T-helper 1 cell treated with Interleukin-12 subunit alpha and Interleukin-12 subunit beta and Interleukin-4 antibody, amounts not matched to agents 30 ng/mL and 1 ng/mL, for 36 hours (primary cell): ENCODE results near the gene SLC22A31. TPM values are rescaled to one million over a fixed set of nuclear protein-coding genes. Genes with fewer than 3 reads are reported as not detected.
"Not testable (repeated sequence)": the region's sequence is repeated elsewhere in the genome, so short reads cannot be mapped to it uniquely, and the experiment has no call there.

Experiments used
- intact Hi-C: fragments of 100-400 bp; cut with micrococcal nuclease; formaldehyde crosslinking; loops from one replicate; pipeline ENCODE4 v1.15.1; 2024
- total RNA-seq: library from RNA; stranded (reverse); gene quantifications from 2 replicates; pipeline ENCODE4 v1.2.3, GENCODE V29; 2022

The SLC22A31 gene
- total RNA-seq, 1 donor from 2014 or later, result 4.1 TPM

GRCh38 chr16:89169778-89170177, 30.6 kb downstream of the SLC22A31 start:
- intact Hi-C loops, result loop anchor here (2.0 kb wide), 1 partner anchor 71 kb away; no protein-coding TSS in a partner anchor

GRCh38 chr16:89168381-89169189, 31.8 kb downstream of the SLC22A31 start:
- intact Hi-C loops, result loop anchor here (1.0 kb wide), 1 partner anchor 425 kb away; no protein-coding TSS in a partner anchor

GRCh38 chr16:89167425-89167941, 32.9 kb downstream of the SLC22A31 start:
- intact Hi-C loops, result loop anchor here (1.0 to 2.0 kb wide), 3 partner anchors 225 to 431 kb away; no protein-coding TSS in a partner anchor

GRCh38 chr16:89166696-89167424, 33.5 kb downstream of the SLC22A31 start:
- intact Hi-C loops, result loop anchor here (1.0 to 2.0 kb wide), 3 partner anchors 225 to 430 kb away; no protein-coding TSS in a partner anchor

GRCh38 chr16:89165681-89165979, 34.7 kb downstream of the SLC22A31 start:
- intact Hi-C loops, result not testable (repeated sequence)

GRCh38 chr16:89164847-89165680, 35.3 kb downstream of the SLC22A31 start:
- intact Hi-C loops, result no loop called here

- intact Hi-C loops, result no loop called here
Observed at GRCh38 chr16:89164436-89164835, 35.9 kb downstream of the SLC22A31 start.

- intact Hi-C loops, result no loop called here
Observed at GRCh38 chr16:89163297-89163696, 37.0 kb downstream of the SLC22A31 start.

GRCh38 chr16:89161763-89162713, 38.3 kb downstream of the SLC22A31 start:
- intact Hi-C loops, result no loop called here

- intact Hi-C loops, result no loop called here
Observed at GRCh38 chr16:89160977-89161701, 39.2 kb downstream of the SLC22A31 start.

- intact Hi-C loops, result no loop called here
Observed at GRCh38 chr16:89159850-89160354, 40.4 kb downstream of the SLC22A31 start.

GRCh38 chr16:89159066-89159849, 41.1 kb downstream of the SLC22A31 start:
- intact Hi-C loops, result no loop called here

- intact Hi-C loops, result no loop called here
Observed at GRCh38 chr16:89157778-89158177, 42.6 kb downstream of the SLC22A31 start.

- intact Hi-C loops, result no loop called here
Observed at GRCh38 chr16:89156740-89157645, 43.3 kb downstream of the SLC22A31 start.

- intact Hi-C loops, result no loop called here
Observed at GRCh38 chr16:89155851-89156739, 44.2 kb downstream of the SLC22A31 start.

- intact Hi-C loops, result no loop called here
Observed at GRCh38 chr16:89155184-89155679, 45.1 kb downstream of the SLC22A31 start.
